Trophoblast cell (in vitro differentiated cells and primary cell): ENCODE results near the gene FOXQ1.

Experiments
- DNase-seq, 2 donors: peaks; one replicate each; pipeline ENCODE4 v3.0.0-alpha.2; 2016
- H2AFZ ChIP-seq: 2 replicates; pipeline ENCODE4 v1.6.1; 2013; ENCODE audit warnings: low read length, moderate library complexity, mild to moderate bottlenecking; ENCODE audit not compliant: insufficient read depth, poor library complexity
- H2AK5ac ChIP-seq: 2 replicates; pipeline ENCODE4 v1.6.1; 2013; ENCODE audit warnings: mild to moderate bottlenecking, low read length
- H2BK120ac ChIP-seq: 2 replicates; pipeline ENCODE4 v1.6.1; 2013; ENCODE audit warnings: low read length, mild to moderate bottlenecking, moderate library complexity; ENCODE audit not compliant: insufficient read depth, poor library complexity
- H2BK12ac ChIP-seq: 2 replicates; pipeline ENCODE4 v1.6.1; 2013; ENCODE audit warnings: mild to moderate bottlenecking, low read length, moderate library complexity
- H2BK5ac ChIP-seq: 2 replicates; pipeline ENCODE4 v1.6.1; 2013; ENCODE audit warnings: low read length, low read depth, moderate library complexity, mild to moderate bottlenecking; ENCODE audit not compliant: poor library complexity
- H3K14ac ChIP-seq: 2 replicates; pipeline ENCODE4 v1.6.1; 2013; ENCODE audit warnings: mild to moderate bottlenecking, low read length
- H3K18ac ChIP-seq: 2 replicates; pipeline ENCODE4 v1.6.1; 2013; ENCODE audit warnings: mild to moderate bottlenecking, low read length
- H3K23ac ChIP-seq: 2 replicates; pipeline ENCODE4 v1.6.1; 2013; ENCODE audit warnings: low read length
- H3K27ac ChIP-seq: 2 replicates; pipeline ENCODE4 v1.5.1; 2013; ENCODE audit warnings: low read depth, mild to moderate bottlenecking, inconsistent platforms, low read length, moderate library complexity
- H3K27me3 ChIP-seq: 2 replicates; pipeline ENCODE4 v1.6.1; 2013; ENCODE audit warnings: inconsistent platforms, mild to moderate bottlenecking, low read length, moderate library complexity; ENCODE audit not compliant: insufficient read depth
- H3K36me3 ChIP-seq, 2 experiments: 1 replicate in 1 of 2; 2 replicates in 1 of 2; pipeline ENCODE4 v1.6.1; 2013; ENCODE audit warnings: low read length in 2 of 2, mild to moderate bottlenecking in 2 of 2, moderate library complexity in 1 of 2; ENCODE audit not compliant: insufficient read depth in 2 of 2, control insufficient read depth in 1 of 2
- H3K4ac ChIP-seq: 2 replicates; pipeline ENCODE4 v1.6.1; 2013; ENCODE audit warnings: low read depth, mild to moderate bottlenecking, low read length, moderate library complexity
- H3K4me1 ChIP-seq, 2 experiments: 1 replicate in 1 of 2; 2 replicates in 1 of 2; pipeline ENCODE4 v1.6.1; 2013; ENCODE audit warnings: low read length in 2 of 2, mild to moderate bottlenecking in 2 of 2, moderate library complexity in 1 of 2; ENCODE audit not compliant: insufficient read depth in 2 of 2, control insufficient read depth in 1 of 2
- H3K4me2 ChIP-seq: 2 replicates; pipeline ENCODE4 v1.6.1; 2013; ENCODE audit warnings: inconsistent platforms, mild to moderate bottlenecking, low read length, moderate library complexity
- H3K4me3 ChIP-seq: 2 replicates; pipeline ENCODE4 v1.5.1; 2013; ENCODE audit warnings: mild to moderate bottlenecking, low read depth, low read length, inconsistent platforms
- H3K79me1 ChIP-seq: one replicate; pipeline ENCODE4 v1.6.1; 2013; ENCODE audit warnings: low read length
- H3K79me2 ChIP-seq: 2 replicates; pipeline ENCODE4 v1.6.1; 2013; ENCODE audit warnings: low read length, mild to moderate bottlenecking; ENCODE audit not compliant: control insufficient read depth, insufficient read depth, poor library complexity
- H3K9ac ChIP-seq: 2 replicates; pipeline ENCODE4 v1.6.1; 2013; ENCODE audit warnings: mild to moderate bottlenecking, low read length
- H3K9me3 ChIP-seq: 2 replicates; pipeline ENCODE4 v1.6.1; 2013; ENCODE audit warnings: low read depth, mild to moderate bottlenecking, control low read depth, inconsistent platforms, low read length; ENCODE audit not compliant: insufficient read depth
- H4K12ac ChIP-seq: 2 replicates; pipeline ENCODE4 v1.6.1; 2013; ENCODE audit warnings: low read depth, mild to moderate bottlenecking, low read length, moderate library complexity
- H4K8ac ChIP-seq: 2 replicates; pipeline ENCODE4 v1.6.1; 2013; ENCODE audit warnings: low read depth, mild to moderate bottlenecking, low read length, moderate library complexity
- H4K91ac ChIP-seq: one replicate; pipeline ENCODE4 v1.6.1; 2013; ENCODE audit warnings: low read depth, mild to moderate bottlenecking, low read length, moderate library complexity
- WGBS: extraction: QIAGEN DNeasy Blood & Tissue Kit; methylation state at CpG from one replicate; pipeline ENCODE4 v1.1.7; 2013; ENCODE audit warnings: missing lambda C conversion rate; ENCODE audit not compliant: insufficient read length, insufficient coverage; ENCODE audit errors: extremely low coverage; 5-methylcytosine and 5-hydroxymethylcytosine counted together

The FOXQ1 gene

DNA sequence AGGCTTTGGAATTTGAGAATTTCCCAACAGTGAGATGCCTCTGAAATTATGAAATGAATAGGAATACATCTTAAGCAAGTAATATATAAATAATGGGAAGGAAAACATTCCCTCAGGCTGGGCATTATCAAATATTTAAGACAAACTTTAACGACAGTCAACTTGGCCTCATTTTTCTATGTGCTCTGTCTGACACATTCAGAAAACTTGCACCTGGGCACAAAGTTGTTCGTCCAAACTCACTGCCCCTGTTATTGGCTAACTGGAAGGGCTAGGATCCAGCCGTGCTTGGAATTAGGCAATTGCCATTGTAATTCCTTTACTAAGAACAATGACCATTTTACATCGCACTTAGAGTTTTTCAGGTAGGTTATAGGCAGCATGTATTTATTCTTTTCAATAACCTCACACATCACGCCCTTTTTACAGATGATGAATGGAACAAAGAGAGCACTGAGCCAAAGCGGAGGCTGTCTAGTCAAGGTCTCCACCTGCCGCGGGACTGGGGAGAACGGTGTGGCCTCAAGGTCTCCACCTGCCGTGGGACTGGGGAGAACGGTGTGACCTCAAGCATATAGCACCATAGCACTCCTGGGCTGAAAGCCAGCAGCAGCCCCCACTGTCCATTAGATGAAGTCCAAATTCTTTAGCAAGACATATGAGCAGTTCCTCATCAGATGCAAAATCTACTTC, 40.7 kb upstream of the FOXQ1 start:
- Histone ChIP-seq H3K4ac (no peak overlapping the region), H3K4me3 (no peak overlapping the region), H3K4me1 (no peaks in the 10 kb centered on the region), H3K18ac (no peak overlapping the region), H3K23ac (no peak overlapping the region), H2AFZ (no peak overlapping the region), H3K27me3 (no peaks in the 10 kb centered on the region), H3K27ac (no peak overlapping the region), H3K79me2 (no peaks in the 10 kb centered on the region), H3K9ac (no peak overlapping the region), H2BK12ac (no peak overlapping the region), H4K91ac (no peak overlapping the region), H2BK5ac (no peak overlapping the region), H3K4me2 (no peak overlapping the region), H4K8ac (no peak overlapping the region), H2AK5ac (no peak overlapping the region), H3K9me3 (peaks cover 9% of the 10 kb centered on the region), H4K12ac (no peak overlapping the region), H3K14ac (no peak overlapping the region), H3K79me1 (no peaks in the 10 kb centered on the region), H3K36me3 (no peaks in the 10 kb centered on the region), H2BK120ac (no peak overlapping the region)
- WGBS, result no CpG with 5 or more reads among the region's 11 CpGs
- DNase-seq, result peak; percentile 6 to 49

DNA sequence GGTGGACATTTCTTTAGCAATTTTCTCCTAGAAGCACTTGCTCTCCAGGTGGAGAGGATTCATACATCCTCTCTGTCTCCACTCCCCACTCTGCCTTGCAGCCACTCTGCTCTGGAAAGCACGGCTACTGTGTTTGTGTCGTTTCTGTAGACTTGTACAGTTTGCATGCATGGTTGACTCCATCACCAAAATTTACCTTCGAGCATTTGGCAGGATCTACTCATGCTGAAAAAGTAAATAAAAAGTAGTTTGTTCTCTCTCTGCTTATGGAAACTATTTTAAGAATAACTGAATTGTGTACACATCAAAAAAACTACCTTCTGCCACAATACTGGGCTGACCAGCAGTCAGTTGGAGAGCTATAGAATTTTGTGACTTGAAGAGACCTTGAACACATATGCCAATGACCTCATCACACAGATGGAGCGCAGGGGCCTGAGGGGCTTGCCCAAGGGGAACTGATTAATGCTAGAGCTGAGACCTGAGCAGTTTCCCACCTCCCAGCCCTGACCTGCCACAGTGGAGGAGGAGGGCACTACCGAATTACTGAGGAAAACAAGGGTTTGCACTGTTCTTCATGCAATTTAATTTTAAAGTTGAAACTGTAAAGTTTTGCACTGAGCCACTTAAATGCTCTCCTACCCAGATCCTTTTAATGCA, 33.7 kb upstream of the FOXQ1 start:
- Histone ChIP-seq H3K4me2 (no peak overlapping the region), H3K9me3 (peaks cover 4% of the 10 kb centered on the region), H4K8ac (no peak overlapping the region), H4K12ac (no peak overlapping the region), H3K4ac (no peak overlapping the region), H3K14ac (no peak overlapping the region), H3K4me3 (no peak overlapping the region), H3K23ac (no peak overlapping the region), H2BK120ac (no peak overlapping the region), H2AK5ac (no peak overlapping the region), H3K79me1 (no peaks in the 10 kb centered on the region), H2BK12ac (no peak overlapping the region), H3K4me1 (no peaks in the 10 kb centered on the region), H3K18ac (no peak overlapping the region), H2BK5ac (no peak overlapping the region), H3K79me2 (no peaks in the 10 kb centered on the region), H3K9ac (no peak overlapping the region), H4K91ac (no peak overlapping the region), H2AFZ (no peak overlapping the region), H3K27me3 (no peaks in the 10 kb centered on the region), H3K36me3 (no peaks in the 10 kb centered on the region), H3K27ac (no peak overlapping the region)
- no peak for DNase-seq
- no CpG with 5 or more reads among the region's 5 CpGs for whole genome bisulfite sequencing

DNA sequence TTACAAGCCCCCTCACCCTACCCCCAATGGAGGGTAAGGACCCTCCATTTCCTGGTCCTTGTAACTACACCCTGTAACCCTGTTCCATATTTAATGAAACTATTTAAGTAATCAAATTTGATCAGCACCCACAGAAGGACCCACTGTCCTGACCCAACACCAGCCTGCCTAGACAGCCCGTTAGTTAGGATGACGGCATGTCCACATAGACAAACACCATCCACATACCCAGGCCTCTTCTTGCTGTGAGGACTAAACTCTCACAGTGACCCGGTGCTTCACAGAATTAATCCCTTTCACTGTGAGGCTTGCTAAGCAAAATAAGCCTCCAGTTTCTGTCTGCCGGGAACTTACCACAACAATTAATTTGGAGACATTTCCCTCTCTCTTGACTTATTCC, 32.8 kb upstream of the FOXQ1 start:
- no CpG with 5 or more reads among the region's 4 CpGs for WGBS
- H2BK5ac ChIP-seq, result no peak overlapping the region
- no peak overlapping the region for H2AK5ac ChIP-seq
- H3K18ac ChIP-seq, result no peak overlapping the region
- no peaks in the 10 kb centered on the region for H3K4me1 ChIP-seq
- H2BK120ac ChIP-seq, result no peak overlapping the region
- peaks cover 2% of the 10 kb centered on the region for H3K9me3 ChIP-seq
- no peaks in the 10 kb centered on the region for H3K27me3 ChIP-seq
- H3K27ac ChIP-seq, result no peak overlapping the region
- no peak overlapping the region for H3K14ac ChIP-seq
- H2AFZ ChIP-seq, result no peak overlapping the region
- no peaks in the 10 kb centered on the region for H3K79me1 ChIP-seq
- DNase-seq, result no peak
- H3K36me3 ChIP-seq, result no peaks in the 10 kb centered on the region
- no peaks in the 10 kb centered on the region for H3K79me2 ChIP-seq
- H3K4me2 ChIP-seq, result no peak overlapping the region
- no peak overlapping the region for H3K4ac ChIP-seq
- H3K9ac ChIP-seq, result no peak overlapping the region
- H3K23ac ChIP-seq, result no peak overlapping the region
- no peak overlapping the region for H4K91ac ChIP-seq
- H3K4me3 ChIP-seq, result no peak overlapping the region
- H4K8ac ChIP-seq, result no peak overlapping the region
- H4K12ac ChIP-seq, result no peak overlapping the region
- no peak overlapping the region for H2BK12ac ChIP-seq

DNA sequence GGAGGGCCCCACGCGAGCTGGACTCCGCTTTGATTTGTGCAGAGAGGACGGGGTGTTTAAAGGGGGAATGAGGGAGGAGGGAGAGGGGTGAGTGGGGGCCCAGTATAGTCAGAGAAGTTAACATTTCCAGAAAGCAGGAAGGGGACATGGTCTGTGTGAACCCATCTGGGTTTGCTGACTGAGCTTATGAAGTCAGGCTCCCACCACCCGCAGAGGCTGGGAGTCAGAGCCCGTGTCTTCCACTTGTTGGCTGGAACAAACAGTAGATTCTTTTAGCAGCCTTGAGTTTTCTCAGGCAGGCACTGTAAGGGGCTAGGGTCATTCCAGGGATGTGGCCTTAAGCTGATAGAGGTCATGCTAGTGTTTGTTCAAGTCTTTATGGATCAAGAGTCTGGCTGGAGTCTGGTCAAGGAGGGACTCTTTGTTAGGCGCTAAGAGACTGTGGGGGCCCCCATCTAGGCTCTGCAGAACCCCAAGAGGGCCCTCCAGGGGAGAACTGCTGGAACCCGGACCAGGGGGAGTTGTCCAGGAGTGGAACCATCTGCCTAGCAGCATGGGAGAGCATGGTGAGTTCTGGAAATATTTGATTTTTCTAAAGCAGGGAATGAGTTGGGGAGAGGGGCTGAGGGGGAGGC, 31.1 kb upstream of the FOXQ1 start:
- no peak overlapping the region for H4K8ac ChIP-seq
- no peak overlapping the region for H3K18ac ChIP-seq
- H3K27ac ChIP-seq, result no peak overlapping the region
- H3K27me3 ChIP-seq, result no peaks in the 10 kb centered on the region
- DNase-seq, result no peak
- H2BK120ac ChIP-seq, result no peak overlapping the region
- H3K23ac ChIP-seq, result no peak overlapping the region
- H3K9ac ChIP-seq, result no peak overlapping the region
- no peaks in the 10 kb centered on the region for H3K79me2 ChIP-seq
- no peak overlapping the region for H2BK12ac ChIP-seq
- H3K14ac ChIP-seq, result no peak overlapping the region
- no peak overlapping the region for H3K4ac ChIP-seq
- H3K4me3 ChIP-seq, result no peak overlapping the region
- no peaks in the 10 kb centered on the region for H3K79me1 ChIP-seq
- no peak overlapping the region for H2BK5ac ChIP-seq
- no peak overlapping the region for H2AFZ ChIP-seq
- H4K12ac ChIP-seq, result no peak overlapping the region
- no peak overlapping the region for H4K91ac ChIP-seq
- H2AK5ac ChIP-seq, result no peak overlapping the region
- no peaks in the 10 kb centered on the region for H3K36me3 ChIP-seq
- H3K4me1 ChIP-seq, result no peaks in the 10 kb centered on the region
- no CpG with 5 or more reads among the region's 8 CpGs for WGBS
- H3K9me3 ChIP-seq, result no peaks in the 10 kb centered on the region
- H3K4me2 ChIP-seq, result no peak overlapping the region
